GM19463 (cell line): Measurements from ENCODE around the gene NOS1AP.
"Not testable (repeated sequence)": the region's sequence is repeated elsewhere in the genome, so short reads cannot be mapped to it uniquely, and the experiment has no call there.

Experiments used
- ATAC-seq: cut with Tn5 transposase; IDR thresholded peaks from one replicate; pipeline ENCODE4 v1.9.1; 2021; ENCODE audit warnings: mild to moderate bottlenecking, moderate library complexity; ENCODE audit not compliant: unreplicated experiment

The NOS1AP gene

DNA sequence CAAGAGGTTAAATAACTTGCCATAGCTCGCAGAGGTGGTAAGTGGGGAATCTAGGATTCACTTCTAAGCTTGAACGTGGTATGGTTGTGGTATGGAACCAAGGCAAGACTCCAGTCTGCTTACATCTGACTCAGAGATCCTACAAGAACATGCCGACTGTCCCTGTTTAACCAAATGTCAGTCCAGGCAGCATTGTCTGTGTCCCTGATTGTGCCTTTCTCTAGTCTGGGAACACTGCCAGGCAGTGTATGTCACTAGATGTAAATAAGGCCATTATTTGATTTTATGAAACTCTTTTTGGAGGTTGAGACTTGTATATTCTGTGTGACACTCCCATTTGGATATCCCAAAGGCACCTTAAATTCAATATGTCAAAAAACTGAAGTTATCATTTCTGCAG, 96.0 kb downstream of the NOS1AP start:
- ATAC-seq: no peak

DNA sequence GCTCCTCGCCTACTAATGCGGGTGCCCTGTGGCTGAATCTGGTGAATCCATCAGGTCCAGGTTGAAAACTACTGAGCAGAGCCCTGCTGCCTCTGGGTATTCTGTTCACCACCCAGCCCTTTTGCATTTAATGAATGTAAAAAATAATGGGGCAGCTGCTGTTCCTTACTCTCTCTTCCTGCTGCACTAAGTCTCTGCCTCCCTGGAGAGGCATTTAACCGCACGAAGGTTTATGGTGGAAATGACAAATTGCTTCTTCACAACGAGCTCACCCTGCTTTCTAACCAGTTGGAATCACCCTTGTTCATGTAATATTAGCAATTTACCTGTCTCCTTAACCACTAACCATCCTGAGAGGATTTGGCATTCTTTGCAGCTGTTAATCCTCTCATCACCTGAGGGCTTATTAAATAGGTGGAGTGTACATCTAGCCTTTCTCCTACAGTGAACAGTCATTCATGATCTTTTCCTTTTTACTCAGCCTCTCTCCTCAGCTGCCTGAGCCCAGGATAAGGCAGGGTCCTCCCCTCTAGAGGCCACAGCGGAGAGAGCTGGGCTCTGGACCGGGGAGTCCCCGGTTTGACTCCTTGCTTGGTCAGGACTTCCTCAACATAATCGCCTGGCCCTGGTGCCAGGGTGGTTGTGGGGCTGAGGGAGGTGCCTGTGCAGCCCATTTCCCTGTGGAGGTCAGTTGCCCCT, 97.6 kb downstream of the NOS1AP start:
- ATAC-seq: no peak

DNA sequence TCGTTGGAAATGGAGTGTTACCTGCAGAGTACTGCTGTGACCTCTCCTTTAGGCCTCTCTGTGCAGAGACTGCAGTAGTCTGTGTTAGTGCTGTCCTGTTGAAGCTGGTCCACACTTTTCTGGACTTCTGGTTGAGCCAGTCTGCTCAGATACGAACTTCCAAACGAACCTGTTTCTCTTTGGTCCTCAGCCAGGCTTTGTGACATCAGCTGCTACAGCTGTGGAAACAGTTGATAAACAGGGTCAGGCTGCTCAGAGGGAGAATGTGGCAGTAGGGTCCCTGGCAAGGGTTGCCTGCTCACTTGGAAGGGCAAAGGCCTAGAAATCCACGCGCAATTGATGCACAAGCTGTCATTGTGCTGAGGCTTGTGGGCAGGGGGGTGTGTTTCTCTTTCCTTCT, 98.8 kb downstream of the NOS1AP start:
- no peak for ATAC-seq

DNA sequence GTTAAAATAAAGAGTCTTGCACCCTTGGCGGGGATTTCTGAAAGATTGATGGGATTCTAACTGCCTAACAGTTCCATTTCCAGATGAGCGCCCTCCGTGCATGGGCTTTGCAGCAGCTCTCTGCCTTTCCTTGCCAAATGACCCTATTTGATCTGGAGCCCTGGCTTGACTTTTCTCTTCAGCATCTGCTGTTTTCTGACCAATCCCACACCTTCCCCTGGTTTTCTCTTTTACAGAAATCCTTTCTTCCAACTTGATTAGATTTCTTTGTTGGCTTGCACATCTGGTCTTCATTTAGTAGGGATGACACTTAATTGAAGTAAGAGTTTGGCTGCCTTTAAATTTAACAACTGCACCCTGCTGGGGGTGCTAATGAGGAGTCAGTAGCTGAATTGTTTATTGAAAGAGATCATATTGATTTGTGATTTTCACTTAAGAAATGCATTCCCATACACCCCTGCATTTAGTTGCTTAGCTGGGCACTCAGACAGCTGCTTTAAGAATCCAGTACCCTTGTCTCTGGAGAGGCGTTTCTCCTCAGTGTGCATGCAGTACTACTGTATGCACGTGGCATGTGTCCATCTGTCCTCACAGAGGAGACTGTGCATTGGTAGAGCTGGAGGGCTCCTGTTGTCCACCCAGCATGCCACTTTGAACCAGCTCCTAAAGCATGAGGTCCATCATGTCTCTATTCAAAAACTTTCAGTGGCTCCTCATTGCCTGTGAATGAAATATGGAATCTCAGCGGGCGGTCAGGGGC, 99.7 kb downstream of the NOS1AP start:
- ATAC-seq: no peak

DNA sequence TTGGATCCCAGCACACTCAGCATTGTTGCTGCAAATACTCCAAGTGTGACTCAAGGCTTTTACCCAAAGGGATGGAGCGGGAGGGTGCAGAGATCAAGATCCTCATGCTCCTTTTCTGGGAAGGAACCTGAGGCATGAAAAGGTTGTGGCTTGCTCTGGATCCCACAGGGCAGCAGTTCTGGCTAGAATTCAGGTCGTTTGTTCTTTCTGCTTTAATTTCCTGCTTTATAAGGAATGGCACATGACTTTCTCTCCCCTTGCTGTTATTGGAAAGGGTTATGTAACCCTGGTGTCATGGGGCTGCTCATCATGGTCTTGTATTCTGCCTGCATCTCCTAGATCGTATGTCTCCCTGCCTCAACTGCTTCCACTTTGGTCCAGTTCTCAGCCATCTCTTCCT, 101.6 kb downstream of the NOS1AP start:
- ATAC-seq: no peak

DNA sequence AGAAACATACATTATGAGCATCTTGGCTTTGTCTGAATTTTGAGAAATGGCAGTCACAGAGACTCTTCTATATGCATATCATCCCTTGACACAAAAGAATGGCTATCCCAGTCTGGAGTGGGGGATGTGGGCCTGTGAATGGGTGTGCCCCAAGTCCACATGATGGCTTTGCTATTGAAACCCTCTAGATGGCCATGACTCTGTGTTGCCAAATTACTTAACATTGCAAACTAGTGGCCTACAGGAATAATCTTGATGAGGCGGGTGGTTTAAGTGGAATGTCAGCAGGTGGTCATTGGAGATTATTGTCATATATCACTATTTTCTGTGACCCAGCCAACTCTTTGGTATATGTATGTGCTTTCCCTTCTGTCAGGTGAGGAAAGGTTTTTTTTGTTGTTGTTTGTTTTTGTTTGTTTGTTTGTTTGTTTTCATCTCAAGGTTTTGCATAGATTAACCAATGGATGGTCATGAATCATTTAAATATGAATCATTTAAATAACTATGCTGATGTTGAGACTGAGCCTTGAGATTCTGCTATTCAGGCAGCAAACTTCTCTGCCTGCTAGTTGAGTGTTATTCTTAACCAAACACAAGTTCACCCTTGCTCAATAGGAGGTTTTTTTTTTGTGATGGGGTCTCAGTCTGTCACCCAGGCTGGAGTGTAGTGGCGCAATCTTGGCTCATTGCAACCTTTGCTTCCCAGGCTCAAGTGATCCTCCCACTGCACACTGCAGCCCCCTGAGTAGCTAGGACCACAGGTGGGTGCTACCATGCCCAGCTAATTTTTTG, 103.0 kb downstream of the NOS1AP start:
- no peak for ATAC-seq

DNA sequence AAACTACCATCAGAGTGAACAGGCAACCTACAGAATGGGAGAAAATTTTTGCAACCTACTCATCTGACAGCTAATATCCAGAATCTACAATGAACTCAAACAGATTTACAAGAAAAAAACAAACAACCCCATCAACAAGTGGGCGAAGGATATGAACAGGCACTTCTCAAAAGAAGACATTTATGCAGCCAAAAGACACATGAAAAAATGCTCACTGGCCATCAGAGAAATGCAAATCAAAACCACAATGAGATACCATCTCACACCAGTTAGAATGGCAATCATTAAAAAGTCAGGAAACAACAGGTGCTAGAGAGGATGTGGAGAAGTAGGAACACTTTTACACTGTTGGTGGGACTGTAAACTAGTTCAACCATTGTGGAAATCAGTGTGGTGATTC, 104.1 kb downstream of the NOS1AP start:
- not testable (repeated sequence) for ATAC-seq

DNA sequence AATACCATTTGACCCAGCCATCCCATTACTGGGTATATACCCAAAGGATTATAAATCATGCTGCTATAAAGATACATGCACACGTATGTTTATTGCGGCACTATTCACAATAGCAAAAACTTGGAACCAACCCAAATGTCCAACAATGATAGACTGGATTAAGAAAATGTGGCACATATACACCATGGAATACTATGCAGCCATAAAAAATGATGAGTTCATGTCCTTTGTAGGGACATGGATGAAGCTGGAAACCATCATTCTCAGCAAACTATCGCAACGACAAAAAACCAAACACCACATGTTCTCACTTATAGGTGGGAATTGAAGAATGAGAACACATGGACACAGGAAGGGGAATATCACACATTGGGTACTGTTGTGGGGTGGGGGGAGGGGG, 104.5 kb downstream of the NOS1AP start:
- not testable (repeated sequence) for ATAC-seq

DNA sequence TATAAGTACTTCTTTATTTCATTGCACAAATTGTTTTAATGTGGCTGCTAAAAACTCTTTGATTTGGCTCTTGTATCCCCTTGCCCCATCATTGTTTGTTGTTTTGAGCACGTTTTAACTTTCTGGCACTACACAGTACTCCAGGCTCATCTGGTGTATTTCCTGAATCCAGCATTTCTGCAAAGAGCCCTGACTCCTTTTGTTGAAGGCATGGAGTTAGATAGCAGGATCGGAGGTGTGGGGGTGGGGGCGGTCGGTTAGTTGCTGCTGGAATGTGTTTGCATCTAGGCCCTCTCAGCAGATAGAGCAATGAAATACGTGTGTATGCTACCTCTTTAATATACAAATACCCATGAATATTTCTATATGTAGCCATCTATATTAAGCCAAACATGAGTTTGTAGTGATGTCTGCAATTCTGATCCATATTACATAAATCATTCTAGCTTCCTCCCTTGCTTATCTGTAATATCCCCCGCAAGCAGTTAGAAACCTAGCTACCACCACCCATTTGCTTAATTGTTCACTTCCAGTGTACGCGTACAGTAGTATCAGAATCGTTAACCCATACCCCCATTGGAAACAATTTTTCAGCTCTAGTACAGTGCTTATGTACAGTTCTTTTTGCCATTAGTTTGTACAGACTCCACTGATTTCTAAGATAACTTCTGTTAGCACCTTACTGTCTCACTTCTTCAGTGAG, 106.0 kb downstream of the NOS1AP start:
- no peak for ATAC-seq

DNA sequence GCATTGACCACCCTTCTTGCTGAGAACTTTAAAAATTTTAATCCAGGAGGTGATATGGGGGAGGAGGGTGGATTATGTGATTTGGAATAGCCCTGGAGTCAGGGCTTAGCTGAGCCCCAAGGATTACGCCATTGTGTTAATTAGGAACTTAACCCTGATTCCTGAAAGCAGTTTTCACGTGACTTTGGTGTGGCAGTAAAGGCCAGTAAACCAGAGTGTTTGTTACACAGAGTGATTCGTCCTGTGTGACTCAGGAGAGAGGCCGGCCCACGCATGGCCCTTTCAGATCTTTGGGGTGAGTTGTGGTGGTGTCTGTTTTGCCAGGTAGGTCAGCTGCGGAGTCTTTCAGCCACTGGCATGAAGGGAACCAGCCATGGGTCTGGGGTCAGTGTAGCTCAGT, 107.6 kb downstream of the NOS1AP start:
- ATAC-seq: no peak

DNA sequence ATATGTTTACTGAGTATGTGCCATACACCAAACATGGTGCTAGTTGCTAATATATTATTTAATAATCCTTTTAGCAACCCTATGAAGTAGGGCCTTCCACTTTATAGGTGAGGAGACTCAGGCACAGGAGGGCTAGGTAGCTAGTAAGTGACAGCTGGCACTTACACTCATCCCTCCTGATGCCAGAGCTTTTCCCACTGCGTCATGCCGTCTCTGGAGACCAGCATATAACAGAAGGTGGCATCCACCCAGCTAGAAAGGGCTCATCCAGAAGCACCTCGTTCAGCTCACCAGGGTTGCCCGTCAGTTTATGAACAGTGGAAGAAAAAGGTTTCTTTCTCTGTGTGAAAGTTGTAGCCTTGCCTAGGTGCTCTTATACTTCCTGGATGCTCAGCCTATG, 108.9 kb downstream of the NOS1AP start:
- no peak for ATAC-seq

DNA sequence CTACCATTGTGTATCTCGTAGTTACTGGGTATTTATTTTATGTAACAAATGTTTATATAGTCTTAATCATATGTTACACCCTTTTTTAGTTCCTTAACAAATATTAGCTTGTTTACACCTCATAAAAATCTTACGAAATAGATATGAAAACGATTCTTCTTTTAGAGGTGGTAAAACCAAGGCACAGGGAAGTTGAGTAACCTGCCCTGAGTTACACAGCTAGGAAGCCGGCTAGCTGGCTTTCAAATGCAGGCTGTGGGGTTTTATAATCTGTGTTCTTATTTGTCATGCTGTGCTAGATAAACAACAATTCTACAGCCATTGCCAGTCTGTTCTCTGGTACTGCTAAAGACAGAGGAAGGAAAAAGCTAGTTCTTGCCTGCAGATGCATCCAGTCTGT, 109.6 kb downstream of the NOS1AP start:
- no peak for ATAC-seq

DNA sequence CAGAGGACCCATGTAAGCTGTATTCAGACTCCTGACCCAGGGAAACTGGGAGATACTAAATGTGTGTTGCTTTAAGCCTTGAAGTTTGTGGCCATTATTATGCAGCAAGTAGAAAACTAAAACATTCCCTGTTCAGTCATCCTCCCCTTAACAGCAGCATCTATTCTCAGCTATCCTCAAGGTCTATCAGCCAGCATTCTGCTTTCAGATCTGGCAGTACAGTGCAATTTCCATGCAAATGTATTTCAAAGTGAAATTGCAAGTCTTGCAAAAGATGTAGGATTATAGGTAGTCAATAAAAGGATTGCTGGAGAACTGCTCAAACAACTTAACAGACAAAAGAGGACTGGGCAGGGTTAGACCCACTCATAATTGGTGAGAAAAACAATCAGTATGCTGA, 111.3 kb downstream of the NOS1AP start:
- ATAC-seq: no peak

DNA sequence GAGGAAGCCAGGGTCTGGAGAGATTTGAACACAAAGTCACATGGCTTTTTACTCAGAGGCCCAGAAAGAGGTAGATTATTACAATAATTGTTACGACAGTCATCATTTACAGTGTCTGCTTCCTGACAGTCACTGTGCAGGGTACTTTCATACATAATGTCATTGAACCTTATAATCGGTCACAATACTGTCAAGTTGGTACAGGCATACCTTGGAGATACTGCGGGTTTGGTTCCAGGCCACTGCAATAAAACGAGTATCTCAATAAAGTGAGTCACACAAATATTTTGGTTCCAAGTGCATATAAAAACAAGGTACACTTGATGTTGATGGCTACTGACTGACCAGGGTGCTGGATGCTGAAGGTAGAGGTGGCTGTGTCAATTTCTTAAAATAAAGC, 112.6 kb downstream of the NOS1AP start:
- no peak for ATAC-seq

DNA sequence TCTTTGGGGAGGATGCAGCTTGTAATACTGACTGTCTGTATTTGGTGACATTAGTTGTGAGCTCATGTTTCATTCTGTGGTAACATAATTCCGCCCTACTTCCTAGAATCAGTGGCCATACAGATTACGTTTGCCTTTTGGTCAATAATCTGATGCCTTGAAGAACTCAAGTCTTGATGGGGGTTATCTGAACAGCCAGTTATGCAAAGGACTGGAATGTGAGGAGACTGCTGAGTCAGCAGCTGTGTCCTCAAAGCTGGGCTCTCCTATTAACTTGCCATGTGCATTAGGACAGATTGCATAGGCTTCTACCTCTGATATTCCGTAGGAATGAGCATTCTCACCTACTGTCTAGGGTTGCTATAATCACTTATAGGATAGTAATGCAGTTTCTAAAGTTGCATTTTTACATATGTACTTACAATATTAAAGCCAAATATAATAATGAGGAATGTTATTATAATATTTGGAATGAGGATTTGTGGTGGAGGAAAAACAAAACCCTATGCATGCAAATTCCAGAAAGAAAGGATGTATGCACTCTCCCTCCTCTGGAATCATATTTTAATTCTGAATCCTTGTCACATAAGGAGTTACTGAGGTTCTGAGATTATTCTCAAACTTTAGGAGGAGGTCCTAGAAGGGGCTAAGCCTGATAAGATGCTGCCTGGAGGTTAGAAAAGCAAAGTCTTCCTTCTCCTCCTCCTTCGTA, 116.0 kb downstream of the NOS1AP start:
- ATAC-seq: no peak

DNA sequence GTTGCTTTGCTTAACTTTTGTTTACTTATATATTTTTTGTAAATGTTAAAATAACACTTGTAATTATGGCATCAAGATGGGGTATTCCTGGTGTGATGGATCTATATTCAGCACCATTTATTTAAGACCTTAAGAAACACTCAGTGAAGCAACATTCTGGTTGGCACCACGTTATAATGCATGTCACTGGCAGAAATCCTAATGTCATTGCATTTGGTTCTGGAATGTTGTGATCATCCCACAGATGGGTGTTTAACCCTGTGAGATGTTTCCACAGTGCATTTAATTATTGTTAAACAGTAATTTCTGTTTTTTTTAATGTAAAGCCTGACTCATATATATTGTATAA, 116.5 kb downstream of the NOS1AP start:
- no peak for ATAC-seq

DNA sequence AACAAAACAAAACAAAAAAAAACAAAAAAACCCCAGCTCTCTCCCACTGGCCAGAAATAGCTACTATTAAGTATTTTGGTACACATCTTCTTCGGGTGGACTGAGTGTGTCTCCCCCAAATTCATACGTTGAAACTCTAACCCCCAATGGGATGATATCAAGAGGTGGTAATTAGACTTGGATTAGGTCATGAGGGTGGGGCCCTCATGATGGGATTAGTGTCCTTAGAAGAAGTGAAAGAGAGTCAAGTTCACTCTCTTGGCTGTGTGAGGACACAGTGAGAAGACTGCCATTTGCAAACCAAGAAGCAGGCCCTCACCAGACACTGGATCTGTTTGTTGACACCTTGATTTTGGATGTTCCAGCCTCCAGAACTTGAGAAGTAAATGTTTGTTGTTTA, 116.9 kb downstream of the NOS1AP start:
- ATAC-seq: no peak

DNA sequence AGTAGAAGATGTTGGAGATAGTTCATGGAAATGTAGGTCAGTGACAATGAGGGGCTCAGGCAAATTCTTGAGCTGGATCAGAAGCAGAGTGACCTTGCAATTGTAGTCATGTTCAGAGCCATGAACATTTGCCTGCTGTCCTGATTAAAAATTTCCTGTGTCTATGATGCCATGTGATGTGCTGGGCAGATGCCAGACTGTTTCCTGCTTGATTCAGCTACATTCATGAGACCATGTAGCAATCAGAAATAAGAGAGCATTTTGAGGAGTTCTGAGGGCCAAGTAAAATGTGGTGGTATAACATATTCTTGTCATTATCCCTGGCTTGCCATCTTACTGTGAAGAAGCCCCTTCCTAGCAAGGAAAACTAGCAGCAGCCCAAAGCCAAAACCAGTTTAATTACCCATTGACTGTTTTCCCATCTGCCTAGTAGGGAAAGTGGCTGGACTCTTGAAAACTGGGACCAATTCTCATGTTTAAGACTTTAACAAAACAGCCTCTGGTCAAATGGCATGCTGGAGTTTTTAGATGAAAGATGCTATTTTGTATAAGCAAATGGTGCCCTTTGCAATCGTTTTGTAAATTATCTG, 118.3 kb downstream of the NOS1AP start:
- no peak for ATAC-seq

DNA sequence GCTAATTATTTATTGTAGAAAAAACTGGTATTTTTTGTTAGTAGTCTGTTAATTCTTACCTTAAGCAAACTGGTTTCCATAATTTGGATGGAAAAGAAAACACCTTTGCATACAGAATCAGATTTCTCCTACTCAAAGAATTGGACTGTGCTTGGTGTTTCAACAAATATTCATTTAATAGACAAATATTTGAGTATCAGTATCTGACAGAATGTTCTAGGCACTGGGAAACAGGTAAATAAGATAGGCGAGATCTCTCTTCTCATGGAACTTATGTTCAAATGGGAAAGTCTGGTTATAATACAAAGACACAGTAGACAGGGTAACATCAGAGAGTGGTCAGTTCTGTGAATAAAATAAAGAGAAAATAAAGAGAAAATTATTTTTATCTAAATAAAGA, 119.9 kb downstream of the NOS1AP start:
- no peak for ATAC-seq
